Neural progenitor cell (in vitro differentiated cells): ENCODE data around the gene SLC23A2. TPM values are rescaled to one million over a fixed set of nuclear protein-coding genes. Genes with fewer than 3 reads are reported as not detected.

ENCODE experiments used
- DNase-seq: peaks from one replicate; pipeline ENCODE4 v3.0.0-alpha.2; 2016; ENCODE audit warnings: low spot score
- H2AFZ ChIP-seq: fragments of 200-600 bp; sonication (generic); replicated peaks from 2 replicates; pipeline ENCODE4 v1.6.1; 2016; ENCODE audit warnings: antibody characterized with exemption
- H3F3A ChIP-seq: fragments of 200-600 bp; sonication (generic); 2 replicates; pipeline ENCODE4 v1.6.1; 2016; ENCODE audit warnings: antibody characterized with exemption, low read depth
- H3K27ac ChIP-seq: fragments of 200-600 bp; sonication (generic); 2 replicates; pipeline ENCODE4 v1.5.1; 2016; ENCODE audit warnings: mild to moderate bottlenecking
- H3K27me3 ChIP-seq: fragments of 200-600 bp; sonication (generic); 2 replicates; pipeline ENCODE4 v1.6.1; 2016; ENCODE audit warnings: mild to moderate bottlenecking, moderate library complexity
- H3K36me3 ChIP-seq: fragments of 200-600 bp; sonication (generic); 2 replicates; pipeline ENCODE4 v1.5.1; 2016
- H3K4me1 ChIP-seq: fragments of 200-600 bp; sonication (generic); 2 replicates; pipeline ENCODE4 v1.6.1; 2016; ENCODE audit warnings: mixed run types
- H3K4me2 ChIP-seq: fragments of 200-600 bp; sonication (generic); 2 replicates; pipeline ENCODE4 v1.6.1; 2016
- H3K4me3 ChIP-seq: fragments of 200-600 bp; sonication (generic); 2 replicates; pipeline ENCODE4 v1.5.1; 2016
- H3K79me2 ChIP-seq: fragments of 200-600 bp; sonication (generic); 2 replicates; pipeline ENCODE4 v1.6.1; 2016; ENCODE audit warnings: low read depth
- H3K9ac ChIP-seq: fragments of 200-600 bp; sonication (generic); 2 replicates; pipeline ENCODE4 v1.6.1; 2016
- H3K9me3 ChIP-seq: fragments of 200-600 bp; sonication (generic); 2 replicates; pipeline ENCODE4 v1.5.1; 2016; ENCODE audit warnings: low read depth
- H4K20me1 ChIP-seq: fragments of 200-600 bp; sonication (generic); 2 replicates; pipeline ENCODE4 v1.6.1; 2016; ENCODE audit warnings: low read depth
- H3K27ac Mint-ChIP-seq: 3 replicates; pipeline ENCODE4 v1.8.0; 2021; ENCODE audit warnings: mixed read lengths
- H3K27me3 Mint-ChIP-seq: 2 replicates; pipeline ENCODE4 v1.8.0; 2022; ENCODE audit warnings: low read depth, mild to moderate bottlenecking, inconsistent platforms, moderate library complexity, mixed read lengths; ENCODE audit not compliant: insufficient read depth
- H3K36me3 Mint-ChIP-seq: 3 replicates; pipeline ENCODE4 v1.8.0; 2021; ENCODE audit warnings: mixed read lengths
- H3K4me1 Mint-ChIP-seq: 3 replicates; pipeline ENCODE4 v1.8.0; 2021; ENCODE audit warnings: mixed read lengths
- H3K4me3 Mint-ChIP-seq: 3 replicates; pipeline ENCODE4 v1.8.0; 2021; ENCODE audit warnings: mild to moderate bottlenecking, moderate library complexity, mixed read lengths
- H3K9me3 Mint-ChIP-seq: 3 replicates; pipeline ENCODE4 v1.8.0; 2020; ENCODE audit warnings: mixed read lengths
- CTCF ChIP-seq: fragments of 200-600 bp; sonication (generic); IDR thresholded peaks from 2 replicates; pipeline ENCODE4 v1.5.1; 2017; ENCODE audit warnings: antibody characterized with exemption, mild to moderate bottlenecking
- EZH2 ChIP-seq: fragments of 200-600 bp; sonication (generic); IDR thresholded peaks from 2 replicates; pipeline ENCODE4 v1.6.1; 2017; ENCODE audit warnings: antibody characterized with exemption, mild to moderate bottlenecking, moderate library complexity
- EZH2phosphoT487 ChIP-seq: fragments of 200-600 bp; sonication (generic); IDR thresholded peaks from 2 replicates; pipeline ENCODE4 v1.6.1; 2017; ENCODE audit warnings: antibody characterized with exemption
- total RNA-seq: library from RNA; depleted of rRNA; stranded (reverse); fragments of >200 nt; gene quantifications from 2 replicates; pipeline ENCODE4 v1.2.3, GENCODE V29; 2015; ENCODE audit warnings: low replicate concordance

SLC23A2 gene
- total RNA-seq, 1 donor from 2014 or later = 13.0 TPM

GRCh38 chr20:4967752-4968477, 33.4 kb downstream of the SLC23A2 start:
- Histone ChIP-seq H3K79me2 (no peaks in the 10 kb centered on the region), H3K27ac (no peak overlapping the region), H3K4me2 (no peak overlapping the region), H3K4me1 (no peaks in the 10 kb centered on the region), H3K4me3 (no peak overlapping the region), H3F3A (no peaks in the 10 kb centered on the region), H4K20me1 (no peaks in the 10 kb centered on the region), H2AFZ (no peak overlapping the region), H3K27me3 (no peaks in the 10 kb centered on the region), H3K9me3 (no peaks in the 10 kb centered on the region), H3K9ac (no peak overlapping the region), H3K36me3 (no peaks in the 10 kb centered on the region)
- Mint-ChIP-seq H3K36me3 (peaks cover 9% of the 10 kb centered on the region), H3K4me3 (no peak overlapping the region), H3K27me3 (peaks cover 3% of the 10 kb centered on the region), H3K27ac (no peak overlapping the region), H3K4me1 (peaks cover 8% of the 10 kb centered on the region), H3K9me3 (no peaks in the 10 kb centered on the region)
- TF ChIP-seq EZH2 (no peak), CTCF (no peak), EZH2phosphoT487 (no peak)
- no peak for DNase-seq

- peaks cover 10% of the 10 kb centered on the region for H3K4me1 Mint-ChIP-seq
Measured at GRCh38 chr20:4966826-4967751, 34.2 kb downstream of the SLC23A2 start.

GRCh38 chr20:4962241-4962855, 39.0 kb downstream of the SLC23A2 start:
- Mint-ChIP-seq H3K27ac (no peak overlapping the region), H3K4me3 (no peak overlapping the region)

More at GRCh38 chr20:4966826-4967751, 34.2 kb downstream of the SLC23A2 start:
- no peak overlapping the region for H3K27ac ChIP-seq
- no peaks in the 10 kb centered on the region for H3K9me3 Mint-ChIP-seq
- DNase-seq = no peak
- no peaks in the 10 kb centered on the region for H3K36me3 ChIP-seq
- no peak overlapping the region for H2AFZ ChIP-seq
- H3K79me2 ChIP-seq = no peaks in the 10 kb centered on the region
- no peak overlapping the region for H3K27ac Mint-ChIP-seq
- no peaks in the 10 kb centered on the region for H3F3A ChIP-seq
- H3K4me2 ChIP-seq = no peak overlapping the region
- H3K9ac ChIP-seq = no peak overlapping the region
- no peak overlapping the region for H3K4me3 ChIP-seq
- H4K20me1 ChIP-seq = no peaks in the 10 kb centered on the region
- no peak overlapping the region for H3K4me3 Mint-ChIP-seq
- no peaks in the 10 kb centered on the region for H3K4me1 ChIP-seq
- no peaks in the 10 kb centered on the region for H3K27me3 ChIP-seq
- H3K9me3 ChIP-seq = no peaks in the 10 kb centered on the region
- peaks cover 3% of the 10 kb centered on the region for H3K27me3 Mint-ChIP-seq
- peaks cover 9% of the 10 kb centered on the region for H3K36me3 Mint-ChIP-seq
- TF ChIP-seq CTCF (no peak), EZH2phosphoT487 (no peak), EZH2 (no peak)

More at GRCh38 chr20:4962241-4962855, 39.0 kb downstream of the SLC23A2 start:
- no peaks in the 10 kb centered on the region for H3K9me3 Mint-ChIP-seq
- H3K9ac ChIP-seq = no peak overlapping the region
- TF ChIP-seq CTCF = no peak
- no peaks in the 10 kb centered on the region for H4K20me1 ChIP-seq
- no peaks in the 10 kb centered on the region for H3K4me1 ChIP-seq
- peaks cover 10% of the 10 kb centered on the region for H3K4me1 Mint-ChIP-seq
- H3K4me2 ChIP-seq = no peak overlapping the region
- H3K27me3 ChIP-seq = no peaks in the 10 kb centered on the region
- no peaks in the 10 kb centered on the region for H3K9me3 ChIP-seq
- H3F3A ChIP-seq = no peaks in the 10 kb centered on the region
- H3K36me3 ChIP-seq = no peaks in the 10 kb centered on the region
- H3K27ac ChIP-seq = no peak overlapping the region
- DNase-seq = no peak
- H3K36me3 Mint-ChIP-seq = no peaks in the 10 kb centered on the region
- no peak overlapping the region for H2AFZ ChIP-seq
- no peaks in the 10 kb centered on the region for H3K79me2 ChIP-seq
- H3K4me3 ChIP-seq = no peak overlapping the region
- peaks cover 3% of the 10 kb centered on the region for H3K27me3 Mint-ChIP-seq
